Measurements from ENCODE around the gene NFIX.

NFIX gene

DNA sequence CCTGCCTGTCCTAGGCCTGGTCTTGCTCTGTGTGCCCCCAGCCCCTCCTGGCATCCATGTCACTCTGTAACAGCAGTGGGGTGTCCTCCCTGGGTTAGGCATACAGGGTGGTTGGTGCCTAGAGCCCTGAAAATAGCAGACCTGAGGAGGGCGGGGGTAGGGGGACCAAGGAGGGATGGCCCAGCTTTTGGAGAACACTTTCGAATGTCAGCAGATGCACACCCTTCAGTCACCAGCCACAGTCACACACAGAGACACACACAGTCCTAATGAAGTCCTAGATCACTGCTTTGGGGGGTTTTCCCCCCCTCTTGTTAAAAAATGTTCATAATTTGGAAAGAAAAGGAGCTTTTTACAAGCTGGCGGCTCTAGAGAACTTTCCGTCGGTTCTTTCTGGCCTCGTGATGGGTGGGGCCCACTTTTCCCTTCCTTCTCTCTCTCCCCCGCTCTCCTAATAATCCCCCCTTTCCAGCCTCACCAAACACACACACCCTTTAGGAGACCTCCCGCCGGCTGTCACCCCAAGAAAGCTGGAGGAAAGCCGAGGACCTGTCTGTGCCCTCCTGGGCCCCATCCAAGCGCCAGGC, 59.4 kb downstream of the NFIX start:
- Histone ChIP-seq H3K9me3 (ENCODE audit: control insufficient read depth, insufficient read depth, low read depth, low read length) (no peaks in the 10 kb centered on the region), H3K4me3 (ENCODE audit: low read depth, low read length) (no peak overlapping the region), H3K36me3 (ENCODE audit: control insufficient read depth, insufficient read depth, low read length) (no peaks in the 10 kb centered on the region), H3K9ac (ENCODE audit: low read length) (peak overlapping the region; percentile 34), H3K4me1 (ENCODE audit: control insufficient read depth, insufficient read depth, low read length) (peaks cover 80% of the 10 kb centered on the region), H3K27me3 (ENCODE audit: control insufficient read depth, insufficient read depth, low read length) (peaks cover 97% of the 10 kb centered on the region), H3K27ac (ENCODE audit: low read depth, low read length) (no peak overlapping the region)

DNA sequence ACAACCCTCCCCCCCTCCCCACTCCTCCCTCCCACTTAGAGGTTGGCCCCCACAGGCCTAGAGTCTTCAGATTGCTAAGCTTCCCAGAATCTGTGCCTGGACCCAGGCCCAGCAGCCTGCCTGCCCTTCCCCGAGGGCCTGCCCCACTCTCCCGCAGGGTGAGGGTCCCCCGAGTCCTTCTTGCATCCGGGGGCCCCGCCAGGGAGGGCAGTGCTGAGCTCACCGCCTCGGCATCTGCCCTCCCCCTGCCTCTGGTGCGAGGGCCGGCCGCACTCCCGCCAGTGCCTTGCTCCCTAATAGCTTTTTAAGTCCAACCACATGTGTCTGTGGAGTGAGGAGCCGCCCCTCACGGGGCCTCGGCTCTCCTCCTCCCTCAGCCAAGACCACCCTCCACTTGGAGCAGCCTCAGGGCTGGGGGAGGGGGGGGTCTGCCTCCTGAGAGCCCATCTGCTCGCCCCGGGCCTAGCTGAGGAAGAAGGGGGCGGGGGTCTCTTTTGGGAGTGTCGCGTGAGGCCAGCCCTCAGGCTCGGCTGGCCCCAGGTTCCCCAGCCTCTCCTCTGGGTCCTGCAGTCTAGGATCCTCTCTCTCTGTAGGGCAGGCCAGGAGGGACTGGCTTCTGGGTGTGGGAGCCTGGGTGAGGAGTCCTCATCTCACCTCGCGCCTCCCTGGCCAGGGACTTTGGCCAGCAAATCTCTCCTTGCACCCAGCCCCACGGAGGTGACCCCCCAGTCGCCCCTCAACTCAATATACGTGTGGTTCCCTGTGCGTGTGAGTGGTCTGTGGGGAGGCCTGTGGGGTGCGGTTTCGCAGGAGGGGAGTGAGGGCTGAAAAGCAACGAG, 60.2 kb downstream of the NFIX start:
- Histone ChIP-seq H3K36me3 (ENCODE audit: control insufficient read depth, insufficient read depth, low read length) (no peaks in the 10 kb centered on the region), H3K9ac (ENCODE audit: low read length) (peak overlapping the region; percentile 62), H3K9me3 (ENCODE audit: control insufficient read depth, insufficient read depth, low read depth, low read length) (no peaks in the 10 kb centered on the region), H3K27ac (ENCODE audit: low read depth, low read length) (peak overlapping the region; percentile 3; the same call in 1 of the 2 replicates), H3K4me1 (ENCODE audit: control insufficient read depth, insufficient read depth, low read length) (peaks cover 86% of the 10 kb centered on the region), H3K27me3 (ENCODE audit: control insufficient read depth, insufficient read depth, low read length) (peaks cover 97% of the 10 kb centered on the region), H3K4me3 (ENCODE audit: low read depth, low read length) (peak overlapping the region; percentile 44)

DNA sequence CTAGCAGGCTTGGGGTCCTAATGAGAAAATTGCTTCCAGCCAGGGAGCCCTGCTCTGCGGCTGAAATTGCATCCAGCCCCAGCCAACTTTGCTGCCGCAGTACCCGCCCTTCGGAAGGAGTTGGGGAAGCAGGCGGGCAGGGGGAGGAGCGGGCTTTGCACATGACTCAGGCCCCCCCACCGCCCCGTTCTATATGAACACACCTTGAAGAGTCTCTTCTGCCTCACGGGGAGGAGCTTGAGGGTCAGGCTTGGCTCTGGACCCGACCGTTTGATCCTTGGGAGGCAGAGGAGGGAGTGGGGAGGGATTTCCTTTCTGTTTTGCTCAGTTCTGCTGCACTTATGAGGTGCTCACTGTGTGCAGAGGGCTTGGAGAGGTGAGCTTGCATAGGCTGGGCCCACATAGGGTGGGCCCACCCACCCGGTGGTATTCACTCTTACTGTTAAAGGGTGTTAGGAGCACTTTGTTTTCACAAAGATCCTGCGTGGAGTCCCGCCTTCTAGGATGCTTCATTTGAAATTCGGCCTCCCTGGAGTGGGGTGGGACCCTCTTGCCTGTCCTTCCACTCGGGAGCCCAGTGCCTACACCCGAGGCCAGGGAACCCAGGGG, 60.9 kb downstream of the NFIX start:
- H3K4me1 ChIP-seq (ENCODE audit: control insufficient read depth, insufficient read depth, low read length), result peaks cover 86% of the 10 kb centered on the region
- no peak overlapping the region for H3K27ac ChIP-seq (ENCODE audit: low read depth, low read length)
- H3K36me3 ChIP-seq (ENCODE audit: control insufficient read depth, insufficient read depth, low read length), result no peaks in the 10 kb centered on the region
- H3K4me3 ChIP-seq (ENCODE audit: low read depth, low read length), result peak overlapping the region; percentile 44
- peak overlapping the region; percentile 62 for H3K9ac ChIP-seq (ENCODE audit: low read length)
- H3K27me3 ChIP-seq (ENCODE audit: control insufficient read depth, insufficient read depth, low read length), result peaks cover 97% of the 10 kb centered on the region
- H3K9me3 ChIP-seq (ENCODE audit: control insufficient read depth, insufficient read depth, low read depth, low read length), result no peaks in the 10 kb centered on the region

DNA sequence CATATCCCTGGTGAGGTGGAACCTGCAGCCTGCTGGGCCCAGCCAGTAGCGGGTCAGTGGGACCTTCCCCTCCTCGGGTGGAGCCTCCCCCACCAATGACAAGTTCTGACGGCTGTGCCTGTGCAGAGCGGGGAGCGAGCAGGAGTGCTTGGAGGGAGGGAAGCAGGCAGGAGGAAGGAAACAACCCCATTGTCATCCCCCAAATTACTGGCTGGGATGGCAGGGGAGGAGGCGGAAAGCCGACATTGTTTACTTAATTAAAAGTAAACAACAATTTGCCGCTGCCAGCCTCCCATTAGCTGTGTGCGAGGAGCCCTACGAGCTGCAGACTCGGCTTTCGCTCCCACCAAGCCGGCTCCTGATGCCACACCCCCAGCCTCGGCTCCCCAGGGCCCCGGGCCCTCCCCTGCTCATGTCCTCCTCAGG, 61.9 kb downstream of the NFIX start:
- Histone ChIP-seq H3K9me3 (ENCODE audit: control insufficient read depth, insufficient read depth, low read depth, low read length) (no peaks in the 10 kb centered on the region), H3K36me3 (ENCODE audit: control insufficient read depth, insufficient read depth, low read length) (no peaks in the 10 kb centered on the region), H3K27me3 (ENCODE audit: control insufficient read depth, insufficient read depth, low read length) (peaks cover 98% of the 10 kb centered on the region), H3K4me1 (ENCODE audit: control insufficient read depth, insufficient read depth, low read length) (peaks cover 78% of the 10 kb centered on the region), H3K4me3 (ENCODE audit: low read depth, low read length) (no peak overlapping the region), H3K9ac (ENCODE audit: low read length) (no peak overlapping the region), H3K27ac (ENCODE audit: low read depth, low read length) (no peak overlapping the region)

DNA sequence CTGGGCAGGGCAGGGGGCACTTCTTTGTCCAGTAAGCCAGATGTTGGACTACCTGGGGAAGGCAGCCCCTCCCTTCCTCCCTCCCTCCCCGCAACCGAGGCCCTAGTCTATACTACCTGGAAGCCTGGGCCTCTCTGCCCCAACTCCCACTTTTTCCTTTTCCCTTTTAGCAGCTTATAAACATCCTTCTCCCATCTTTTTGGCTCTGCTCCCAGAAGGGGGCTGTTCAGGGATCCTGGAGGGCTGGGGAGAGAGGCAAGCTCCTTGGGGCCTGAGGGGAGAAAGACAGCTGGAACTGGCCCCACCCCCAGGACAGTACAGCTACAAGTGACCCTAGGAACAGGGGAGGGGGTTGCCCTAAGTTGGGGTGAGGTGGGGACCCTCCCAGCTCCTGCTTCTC, 62.5 kb downstream of the NFIX start:
- Histone ChIP-seq H3K36me3 (ENCODE audit: control insufficient read depth, insufficient read depth, low read length) (no peaks in the 10 kb centered on the region), H3K9ac (ENCODE audit: low read length) (no peak overlapping the region), H3K27me3 (ENCODE audit: control insufficient read depth, insufficient read depth, low read length) (peaks cover 98% of the 10 kb centered on the region), H3K4me1 (ENCODE audit: control insufficient read depth, insufficient read depth, low read length) (peaks cover 72% of the 10 kb centered on the region), H3K9me3 (ENCODE audit: control insufficient read depth, insufficient read depth, low read depth, low read length) (no peaks in the 10 kb centered on the region), H3K27ac (ENCODE audit: low read depth, low read length) (no peak overlapping the region), H3K4me3 (ENCODE audit: low read depth, low read length) (no peak overlapping the region)

DNA sequence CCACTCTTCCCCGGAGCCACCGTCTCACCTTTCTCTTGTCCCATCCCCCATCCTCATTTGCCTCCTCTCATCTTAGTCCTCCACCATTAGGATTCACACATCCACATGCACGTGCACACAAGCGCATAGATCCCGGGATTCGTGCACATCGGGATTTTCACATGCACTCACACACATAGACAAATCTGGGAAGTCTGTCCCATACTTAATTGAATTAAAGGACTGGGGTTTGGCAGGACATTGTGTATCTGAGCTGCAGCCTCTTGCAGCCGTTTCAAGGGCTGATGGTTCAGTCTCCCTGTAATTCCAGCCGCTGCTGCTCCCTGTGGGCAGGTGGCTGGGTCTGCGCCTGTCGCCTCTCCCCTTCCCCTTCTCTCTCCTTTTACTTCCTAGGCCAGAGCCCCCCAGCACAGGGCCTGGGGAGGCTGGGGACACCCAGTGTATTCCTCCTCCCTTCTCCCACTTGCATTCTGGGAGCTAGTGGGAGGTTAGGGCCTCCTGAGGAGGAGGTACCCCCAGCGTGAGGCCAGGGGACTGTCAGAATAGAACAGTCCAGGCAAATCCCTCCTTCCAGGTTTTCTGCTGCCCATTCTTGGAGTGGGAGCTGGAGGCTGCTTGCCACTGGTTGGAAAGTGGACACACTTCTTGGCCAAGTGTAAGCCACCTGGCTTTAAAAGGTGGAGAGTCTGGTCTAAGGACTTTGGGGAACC, 63.8 kb downstream of the NFIX start:
- no peaks in the 10 kb centered on the region for H3K9me3 ChIP-seq (ENCODE audit: control insufficient read depth, insufficient read depth, low read depth, low read length)
- H3K4me1 ChIP-seq (ENCODE audit: control insufficient read depth, insufficient read depth, low read length), result peaks cover 59% of the 10 kb centered on the region
- peaks cover 96% of the 10 kb centered on the region for H3K27me3 ChIP-seq (ENCODE audit: control insufficient read depth, insufficient read depth, low read length)
- H3K4me3 ChIP-seq (ENCODE audit: low read depth, low read length), result no peak overlapping the region
- no peak overlapping the region for H3K27ac ChIP-seq (ENCODE audit: low read depth, low read length)
- H3K9ac ChIP-seq (ENCODE audit: low read length), result no peak overlapping the region
- no peaks in the 10 kb centered on the region for H3K36me3 ChIP-seq (ENCODE audit: control insufficient read depth, insufficient read depth, low read length)

DNA sequence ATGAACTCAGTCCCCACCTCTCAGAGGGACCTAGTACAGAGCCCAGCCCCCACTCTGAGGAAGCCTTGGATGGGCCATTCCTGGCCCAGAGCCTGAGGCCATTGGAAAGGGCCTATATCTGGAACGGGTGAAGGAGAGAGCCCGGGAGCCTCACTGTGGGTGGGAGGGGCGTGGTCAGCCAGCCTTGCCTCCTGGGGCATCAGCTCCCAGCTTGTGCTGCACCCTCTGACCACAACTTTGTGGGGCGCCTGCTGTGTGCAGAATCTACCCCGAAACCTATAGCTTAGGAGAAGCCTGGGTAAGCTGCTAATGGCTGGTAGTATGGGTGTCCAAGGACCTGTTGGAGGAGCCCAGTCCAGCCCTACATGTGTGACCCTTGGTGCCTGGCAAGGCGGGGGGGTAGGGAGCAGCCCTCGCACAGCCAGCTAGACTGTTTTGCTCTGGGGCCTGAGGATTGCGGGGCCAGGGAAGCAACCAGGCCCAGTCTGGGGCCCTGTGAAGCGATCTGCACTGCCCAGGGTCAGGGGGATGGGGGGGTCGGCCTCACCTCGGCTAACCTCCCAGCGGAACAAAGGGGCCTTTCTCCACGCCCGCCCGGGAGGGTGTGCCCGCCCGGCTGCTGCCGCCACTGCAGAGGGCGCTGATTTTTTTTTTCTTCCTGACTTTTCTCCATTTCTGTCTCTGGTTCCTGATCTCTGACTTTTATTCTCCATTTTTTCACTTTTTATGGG, 65.1 kb downstream of the NFIX start:
- no peaks in the 10 kb centered on the region for H3K9me3 ChIP-seq (ENCODE audit: control insufficient read depth, insufficient read depth, low read depth, low read length)
- H3K4me3 ChIP-seq (ENCODE audit: low read depth, low read length), result peak overlapping the region; percentile 51
- H3K27ac ChIP-seq (ENCODE audit: low read depth, low read length), result no peak overlapping the region
- peaks cover 47% of the 10 kb centered on the region for H3K4me1 ChIP-seq (ENCODE audit: control insufficient read depth, insufficient read depth, low read length)
- no peaks in the 10 kb centered on the region for H3K36me3 ChIP-seq (ENCODE audit: control insufficient read depth, insufficient read depth, low read length)
- peaks cover 96% of the 10 kb centered on the region for H3K27me3 ChIP-seq (ENCODE audit: control insufficient read depth, insufficient read depth, low read length)
- no peak overlapping the region for H3K9ac ChIP-seq (ENCODE audit: low read length)

DNA sequence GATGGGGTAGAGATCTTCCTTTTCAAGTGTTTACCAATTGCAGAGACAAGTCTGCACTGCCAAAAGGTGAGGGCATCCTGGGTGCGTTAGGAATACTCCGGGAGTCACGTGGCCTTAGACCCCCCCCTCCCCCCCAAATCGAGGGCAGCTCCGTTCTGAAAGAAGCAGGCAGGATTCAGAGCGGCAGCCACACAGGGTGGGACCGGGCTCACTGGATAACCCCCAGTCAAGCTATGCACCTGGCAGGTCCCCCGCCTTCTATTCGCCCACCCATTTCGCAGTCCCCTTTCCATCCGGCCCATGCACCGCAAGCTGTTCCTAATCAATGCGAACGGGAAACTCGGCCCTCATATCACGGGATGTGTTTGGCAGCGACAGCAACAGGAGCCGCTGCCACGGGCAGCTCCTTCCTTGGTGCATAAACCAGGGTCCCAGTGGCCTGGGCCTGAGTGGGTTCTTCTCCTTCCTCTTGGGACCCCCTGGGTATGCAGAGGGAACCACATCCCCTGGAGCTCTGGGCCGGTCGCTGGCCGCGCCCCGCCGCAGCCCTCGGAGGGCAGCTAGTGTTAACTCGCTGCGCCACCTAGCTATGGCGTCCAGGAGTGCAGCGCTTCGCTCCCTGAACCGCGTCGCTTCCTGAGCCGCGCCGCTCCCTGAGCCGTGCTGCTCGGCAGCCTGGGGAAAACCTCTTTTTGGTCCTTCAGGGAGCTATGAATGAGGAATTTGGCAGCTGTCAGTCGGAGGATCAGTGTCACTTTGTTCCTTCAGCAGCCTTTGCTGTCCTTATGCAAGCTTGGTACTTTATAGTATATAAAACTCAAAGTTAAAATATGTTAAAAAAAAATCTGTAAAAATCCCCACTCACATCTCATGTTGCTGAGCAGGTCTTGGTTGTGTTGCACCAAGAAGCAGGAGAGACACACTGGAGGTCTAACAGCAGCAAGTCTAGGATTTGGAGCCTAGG, 66.0 kb downstream of the NFIX start:
- Histone ChIP-seq H3K4me1 (ENCODE audit: control insufficient read depth, insufficient read depth, low read length) (peaks cover 38% of the 10 kb centered on the region), H3K27me3 (ENCODE audit: control insufficient read depth, insufficient read depth, low read length) (peaks cover 87% of the 10 kb centered on the region), H3K4me3 (ENCODE audit: low read depth, low read length) (peak overlapping the region; percentile 51), H3K27ac (ENCODE audit: low read depth, low read length) (no peak overlapping the region), H3K9ac (ENCODE audit: low read length) (no peak overlapping the region), H3K9me3 (ENCODE audit: control insufficient read depth, insufficient read depth, low read depth, low read length) (no peaks in the 10 kb centered on the region), H3K36me3 (ENCODE audit: control insufficient read depth, insufficient read depth, low read length) (no peaks in the 10 kb centered on the region)

DNA sequence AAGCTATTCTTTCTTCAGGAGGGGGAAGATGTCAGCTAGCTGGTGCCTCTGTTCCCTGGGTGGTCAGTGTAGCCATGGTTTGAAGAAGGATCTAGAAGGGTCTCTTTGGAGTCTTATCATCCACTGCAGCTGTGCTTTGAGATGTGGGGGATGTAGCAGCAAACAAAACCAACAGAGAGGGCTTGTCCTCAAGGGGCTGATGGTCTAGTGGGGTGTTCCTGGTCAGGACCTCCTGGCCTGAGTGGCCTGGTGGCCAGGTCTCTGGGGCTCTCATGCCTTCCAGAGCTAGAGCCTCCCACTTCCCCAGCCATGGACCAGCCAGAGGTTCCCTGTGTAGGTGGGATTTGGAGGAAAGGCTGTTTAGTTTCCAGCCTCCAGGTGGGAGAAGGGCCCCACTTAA, 67.0 kb downstream of the NFIX start:
- Histone ChIP-seq H3K36me3 (ENCODE audit: control insufficient read depth, insufficient read depth, low read length) (no peaks in the 10 kb centered on the region), H3K27ac (ENCODE audit: low read depth, low read length) (no peak overlapping the region), H3K4me1 (ENCODE audit: control insufficient read depth, insufficient read depth, low read length) (peaks cover 27% of the 10 kb centered on the region), H3K4me3 (ENCODE audit: low read depth, low read length) (no peak overlapping the region), H3K9me3 (ENCODE audit: control insufficient read depth, insufficient read depth, low read depth, low read length) (no peaks in the 10 kb centered on the region), H3K27me3 (ENCODE audit: control insufficient read depth, insufficient read depth, low read length) (peaks cover 82% of the 10 kb centered on the region), H3K9ac (ENCODE audit: low read length) (no peak overlapping the region)
